Panc1 (cell line): ENCODE measurements around the gene PPFIA4.

Experiments used
- TCF7L2 ChIP-seq: IDR thresholded peaks from 2 replicates; pipeline ENCODE4 v1.6.1; 2011; ENCODE audit warnings: mild to moderate bottlenecking, low read depth, low read length, inconsistent platforms
- TF ChIP-seq, protein P1 (sequence below): fragments of 450-650 bp; IDR thresholded peaks from 2 replicates; pipeline ENCODE4 v1.5.1; 2017; ENCODE audit warnings: mild to moderate bottlenecking

DNA sequence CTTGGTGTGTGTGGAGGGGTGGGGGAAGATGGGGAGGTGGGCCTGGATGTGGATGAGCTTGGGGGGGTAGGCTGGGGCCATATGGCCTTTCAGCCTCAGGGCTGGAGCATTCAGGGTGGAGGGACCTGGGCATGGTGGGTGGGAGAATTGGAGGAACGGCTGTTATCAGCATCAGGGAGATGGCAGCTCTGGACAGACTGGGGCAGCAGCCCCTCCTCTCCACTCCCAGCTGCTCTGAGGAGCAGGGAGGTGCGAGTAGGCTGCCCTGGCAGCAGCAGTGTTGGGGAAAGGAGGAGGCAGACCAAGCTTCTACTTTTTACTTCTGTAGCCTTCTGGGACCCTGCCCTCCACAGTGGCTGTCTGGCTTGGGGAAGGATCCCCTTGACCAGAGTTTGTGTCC, 10.2 kb downstream of the PPFIA4 start:
- TF ChIP-seq, protein P1, sequence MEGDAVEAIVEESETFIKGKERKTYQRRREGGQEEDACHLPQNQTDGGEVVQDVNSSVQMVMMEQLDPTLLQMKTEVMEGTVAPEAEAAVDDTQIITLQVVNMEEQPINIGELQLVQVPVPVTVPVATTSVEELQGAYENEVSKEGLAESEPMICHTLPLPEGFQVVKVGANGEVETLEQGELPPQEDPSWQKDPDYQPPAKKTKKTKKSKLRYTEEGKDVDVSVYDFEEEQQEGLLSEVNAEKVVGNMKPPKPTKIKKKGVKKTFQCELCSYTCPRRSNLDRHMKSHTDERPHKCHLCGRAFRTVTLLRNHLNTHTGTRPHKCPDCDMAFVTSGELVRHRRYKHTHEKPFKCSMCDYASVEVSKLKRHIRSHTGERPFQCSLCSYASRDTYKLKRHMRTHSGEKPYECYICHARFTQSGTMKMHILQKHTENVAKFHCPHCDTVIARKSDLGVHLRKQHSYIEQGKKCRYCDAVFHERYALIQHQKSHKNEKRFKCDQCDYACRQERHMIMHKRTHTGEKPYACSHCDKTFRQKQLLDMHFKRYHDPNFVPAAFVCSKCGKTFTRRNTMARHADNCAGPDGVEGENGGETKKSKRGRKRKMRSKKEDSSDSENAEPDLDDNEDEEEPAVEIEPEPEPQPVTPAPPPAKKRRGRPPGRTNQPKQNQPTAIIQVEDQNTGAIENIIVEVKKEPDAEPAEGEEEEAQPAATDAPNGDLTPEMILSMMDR = no peak
- TF ChIP-seq TCF7L2 = no peak
